Measurements from ENCODE around the gene SDCCAG8. TPM values are rescaled to one million over a fixed set of nuclear protein-coding genes. Genes with fewer than 3 reads are reported as not detected.

Gene SDCCAG8
- total RNA-seq, 3 donors from 2014 or later (not counting 1 experiment from before 2014, with no cell fraction given): 17.8 to 28.3 (median 21.2) TPM

DNA sequence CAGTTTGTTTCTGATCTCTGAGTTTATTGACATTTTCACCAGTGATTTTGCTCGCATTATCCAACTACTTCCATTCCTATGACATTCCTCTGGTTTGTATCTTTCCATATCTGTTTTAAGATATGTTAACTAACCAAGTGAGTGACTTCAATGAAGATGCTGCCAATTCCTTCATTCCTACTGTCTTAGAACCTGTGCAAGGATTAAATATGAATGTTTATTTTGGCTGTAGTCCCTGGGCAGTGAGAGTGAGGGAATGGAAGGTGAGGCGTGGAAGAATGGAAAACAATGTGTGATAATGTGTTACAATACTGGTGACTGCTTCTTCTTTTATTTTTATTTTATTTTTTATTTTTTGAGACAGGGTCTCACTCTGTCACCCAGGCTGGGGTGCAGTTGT is 183.0 kb downstream of the SDCCAG8 start:
- DNase-seq: no peak
- Mint-ChIP-seq H3K4me3 (no peak overlapping the region), H3K27ac (no peak overlapping the region), H3K36me3 (no peaks in the 10 kb centered on the region), H3K4me1 (peaks cover 0 to 5% of the 10 kb centered on the region in 2 donors), H3K27me3 (ENCODE audit: low read depth in 2 of 2) (no peaks in the 10 kb centered on the region), H3K9me3 (no peaks in the 10 kb centered on the region)
- Histone ChIP-seq H3K36me3 (ENCODE audit: control insufficient read depth, insufficient read depth, low read length) (no peaks in the 10 kb centered on the region), H3K4me1 (ENCODE audit: control insufficient read depth, insufficient read depth, low read length) (no peaks in the 10 kb centered on the region), H3K9me3 (ENCODE audit: control insufficient read depth, insufficient read depth, low read length) (no peaks in the 10 kb centered on the region), H3K27me3 (ENCODE audit: control insufficient read depth, insufficient read depth, low read length) (no peaks in the 10 kb centered on the region), H3K4me3 (ENCODE audit: low read length) (no peak overlapping the region), H3K27ac (ENCODE audit: low read length) (no peak overlapping the region)
- TF ChIP-seq, protein P1, sequence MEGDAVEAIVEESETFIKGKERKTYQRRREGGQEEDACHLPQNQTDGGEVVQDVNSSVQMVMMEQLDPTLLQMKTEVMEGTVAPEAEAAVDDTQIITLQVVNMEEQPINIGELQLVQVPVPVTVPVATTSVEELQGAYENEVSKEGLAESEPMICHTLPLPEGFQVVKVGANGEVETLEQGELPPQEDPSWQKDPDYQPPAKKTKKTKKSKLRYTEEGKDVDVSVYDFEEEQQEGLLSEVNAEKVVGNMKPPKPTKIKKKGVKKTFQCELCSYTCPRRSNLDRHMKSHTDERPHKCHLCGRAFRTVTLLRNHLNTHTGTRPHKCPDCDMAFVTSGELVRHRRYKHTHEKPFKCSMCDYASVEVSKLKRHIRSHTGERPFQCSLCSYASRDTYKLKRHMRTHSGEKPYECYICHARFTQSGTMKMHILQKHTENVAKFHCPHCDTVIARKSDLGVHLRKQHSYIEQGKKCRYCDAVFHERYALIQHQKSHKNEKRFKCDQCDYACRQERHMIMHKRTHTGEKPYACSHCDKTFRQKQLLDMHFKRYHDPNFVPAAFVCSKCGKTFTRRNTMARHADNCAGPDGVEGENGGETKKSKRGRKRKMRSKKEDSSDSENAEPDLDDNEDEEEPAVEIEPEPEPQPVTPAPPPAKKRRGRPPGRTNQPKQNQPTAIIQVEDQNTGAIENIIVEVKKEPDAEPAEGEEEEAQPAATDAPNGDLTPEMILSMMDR (IDR thresholded peaks at IDR 0.05): no peak
- intact Hi-C loops (cut with micrococcal nuclease): no loop called here
- 100% methylated on average over 1 of the region's 2 CpGs for WGBS (ENCODE audit: insufficient coverage)
- no peak for ATAC-seq

DNA sequence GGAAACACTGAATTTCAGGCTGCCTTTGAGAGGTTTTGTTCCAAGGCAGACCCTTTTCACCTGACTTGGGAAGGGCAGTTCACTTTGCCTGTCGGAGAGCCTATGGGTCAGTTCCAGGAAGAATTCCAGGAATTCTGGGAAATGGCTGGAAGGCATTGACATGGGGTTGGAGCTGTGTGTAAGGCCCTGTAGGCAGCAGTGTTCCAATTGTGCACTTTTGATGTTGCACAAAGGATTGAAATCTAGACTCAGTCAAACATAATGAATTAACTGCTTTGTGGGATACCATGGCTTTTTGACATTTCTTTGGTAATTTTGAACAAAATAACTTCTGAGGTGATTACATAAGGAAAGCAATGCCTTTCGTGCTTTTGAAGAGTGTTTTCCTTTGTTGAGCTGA is 184.6 kb downstream of the SDCCAG8 start:
- DNase-seq (no peak), ATAC-seq (no peak)
- WGBS (ENCODE audit: insufficient coverage): 93% methylated on average over 2 of the region's 2 CpGs
- Mint-ChIP-seq H3K27me3 (ENCODE audit: low read depth in 2 of 2) (no peaks in the 10 kb centered on the region), H3K9me3 (no peaks in the 10 kb centered on the region), H3K4me3 (no peak overlapping the region), H3K27ac (no peak overlapping the region), H3K36me3 (no peaks in the 10 kb centered on the region), H3K4me1 (peaks cover 0 to 5% of the 10 kb centered on the region in 2 donors)
- Histone ChIP-seq H3K36me3 (ENCODE audit: control insufficient read depth, insufficient read depth, low read length) (no peaks in the 10 kb centered on the region), H3K27me3 (ENCODE audit: control insufficient read depth, insufficient read depth, low read length) (no peaks in the 10 kb centered on the region), H3K4me1 (ENCODE audit: control insufficient read depth, insufficient read depth, low read length) (no peaks in the 10 kb centered on the region), H3K27ac (ENCODE audit: low read length) (no peak overlapping the region), H3K9me3 (ENCODE audit: control insufficient read depth, insufficient read depth, low read length) (no peaks in the 10 kb centered on the region), H3K4me3 (ENCODE audit: low read length) (no peak overlapping the region)
- intact Hi-C loops (cut with micrococcal nuclease): no loop called here
- TF ChIP-seq, protein P1 (IDR thresholded peaks at IDR 0.05): no peak

DNA sequence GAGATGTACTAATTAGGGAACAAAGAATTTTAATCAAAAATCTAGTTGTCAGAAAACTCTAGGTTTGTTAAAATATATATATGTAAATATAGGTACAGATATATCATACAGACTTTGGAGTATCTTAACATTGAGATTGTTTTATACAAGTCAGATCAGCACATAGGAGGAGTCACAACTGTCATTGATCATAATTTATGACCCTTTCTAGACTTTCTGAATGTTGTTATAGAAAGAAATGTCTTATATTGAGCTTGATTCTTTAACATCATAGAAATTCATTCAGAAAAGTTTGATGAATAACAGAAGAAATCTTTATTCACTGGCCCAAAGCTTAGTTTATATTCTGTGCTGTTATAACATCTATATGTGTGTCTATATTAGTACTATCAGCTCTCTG is 185.8 kb downstream of the SDCCAG8 start:
- Histone ChIP-seq H3K4me1 (ENCODE audit: control insufficient read depth, insufficient read depth, low read length) (no peaks in the 10 kb centered on the region), H3K9me3 (ENCODE audit: control insufficient read depth, insufficient read depth, low read length) (no peaks in the 10 kb centered on the region), H3K4me3 (ENCODE audit: low read length) (no peak overlapping the region), H3K36me3 (ENCODE audit: control insufficient read depth, insufficient read depth, low read length) (no peaks in the 10 kb centered on the region), H3K27me3 (ENCODE audit: control insufficient read depth, insufficient read depth, low read length) (no peaks in the 10 kb centered on the region), H3K27ac (ENCODE audit: low read length) (no peak overlapping the region)
- TF ChIP-seq, protein P1 (IDR thresholded peaks at IDR 0.05): no peak
- peaks cover 0 to 5% of the 10 kb centered on the region in 2 donors for H3K4me1 Mint-ChIP-seq
- H3K27me3 Mint-ChIP-seq (ENCODE audit: low read depth in 2 of 2): no peaks in the 10 kb centered on the region
- no peaks in the 10 kb centered on the region for H3K9me3 Mint-ChIP-seq
- no peak overlapping the region for H3K27ac Mint-ChIP-seq
- H3K4me3 Mint-ChIP-seq: no peak overlapping the region
- no peak for DNase-seq
- intact Hi-C loops (cut with micrococcal nuclease): no loop called here
- no peak for ATAC-seq
- no peaks in the 10 kb centered on the region for H3K36me3 Mint-ChIP-seq

DNA sequence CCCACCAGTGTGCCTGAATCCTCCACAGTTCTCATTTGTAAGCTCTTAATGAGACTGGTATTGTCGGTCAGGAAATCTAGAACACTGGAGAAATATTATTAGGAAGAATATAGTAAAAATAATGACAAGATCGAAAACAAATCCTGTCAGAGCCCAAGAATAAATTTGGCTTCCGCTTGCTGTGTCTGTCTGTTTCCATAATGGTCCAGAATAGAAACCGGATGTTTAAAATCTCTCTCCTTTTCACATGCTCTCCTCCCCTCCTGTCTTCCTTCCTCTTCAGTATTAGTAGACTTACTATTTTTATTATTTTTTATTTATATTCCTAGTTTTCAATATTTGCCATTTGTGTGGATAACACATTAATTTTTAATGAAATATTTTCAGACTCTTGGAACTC is 187.7 kb downstream of the SDCCAG8 start:
- no peaks in the 10 kb centered on the region for H3K36me3 Mint-ChIP-seq
- no peak overlapping the region for H3K4me3 Mint-ChIP-seq
- H3K4me1 Mint-ChIP-seq: peaks cover 5 to 15% of the 10 kb centered on the region in 2 donors
- no peaks in the 10 kb centered on the region for H3K9me3 Mint-ChIP-seq
- DNase-seq (no peak), ATAC-seq (no peak)
- TF ChIP-seq, protein P1 (IDR thresholded peaks at IDR 0.05): no peak
- Histone ChIP-seq H3K9me3 (ENCODE audit: control insufficient read depth, insufficient read depth, low read length) (no peaks in the 10 kb centered on the region), H3K4me1 (ENCODE audit: control insufficient read depth, insufficient read depth, low read length) (peaks cover 3% of the 10 kb centered on the region), H3K4me3 (ENCODE audit: low read length) (no peak overlapping the region), H3K27ac (ENCODE audit: low read length) (no peak overlapping the region), H3K27me3 (ENCODE audit: control insufficient read depth, insufficient read depth, low read length) (no peaks in the 10 kb centered on the region), H3K36me3 (ENCODE audit: control insufficient read depth, insufficient read depth, low read length) (no peaks in the 10 kb centered on the region)
- H3K27ac Mint-ChIP-seq: no peak overlapping the region
- no peaks in the 10 kb centered on the region for H3K27me3 Mint-ChIP-seq (ENCODE audit: low read depth in 2 of 2)
- intact Hi-C loops (cut with micrococcal nuclease): no loop called here
- 53% methylated on average over 4 of the region's 4 CpGs for WGBS (ENCODE audit: insufficient coverage)

All from natural killer cell (primary cell).